Middle frontal gyrus (tissue), 1 donor: ENCODE data around the gene PAK1IP1.
A peak's percentile ranks its signal among the peaks of the same experiment; 100 is the strongest.
"Not testable (repeated sequence)": the region's sequence is repeated elsewhere in the genome, so short reads cannot be mapped to it uniquely, and the experiment has no call there.

Experiments
- DNase-seq: peaks from one replicate; pipeline ENCODE4 v3.0.0-alpha.2; 2015; ENCODE audit warnings: low spot score; ENCODE audit errors: extremely low spot score

PAK1IP1 gene

DNA sequence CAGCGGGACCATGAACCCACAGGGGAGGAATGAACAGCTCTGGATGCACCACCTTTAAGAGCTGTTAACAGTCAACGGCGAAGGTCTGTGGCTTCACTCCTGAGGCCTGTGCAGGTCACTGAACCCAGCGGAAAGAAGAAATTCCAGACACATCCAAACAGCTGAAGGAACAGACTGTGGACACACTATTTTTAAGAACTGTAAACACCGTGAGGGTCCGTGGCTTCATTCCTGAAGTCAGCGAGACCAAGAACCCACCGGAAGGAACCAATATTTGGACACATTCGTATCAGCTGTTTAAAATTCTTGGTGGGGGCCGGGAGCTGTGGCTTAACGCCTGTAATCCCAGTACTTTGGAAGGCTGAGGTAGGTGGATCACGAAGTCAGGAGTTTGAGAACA lies 47.5 kb downstream of the PAK1IP1 start:
- no peak for DNase-seq

DNA sequence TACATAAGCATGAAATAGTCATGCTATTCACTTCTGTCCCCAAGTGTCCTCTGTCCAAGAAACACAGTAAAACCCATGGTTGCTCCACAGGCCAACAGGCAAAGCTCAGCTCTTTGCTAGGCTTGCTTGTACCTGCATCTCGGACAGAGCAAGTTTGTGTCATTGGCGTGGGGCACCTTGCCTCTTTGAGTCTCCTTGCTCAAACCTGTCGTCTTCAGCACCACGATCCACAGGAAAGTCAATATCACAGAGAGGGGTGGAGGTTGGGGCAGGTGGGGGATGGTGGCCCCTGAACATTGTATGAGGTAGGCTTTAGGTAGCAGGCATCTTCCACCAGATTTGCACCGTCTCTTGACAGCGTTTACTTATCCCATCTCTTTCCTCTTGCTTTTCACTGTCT lies 48.7 kb downstream of the PAK1IP1 start:
- no peak for DNase-seq

DNA sequence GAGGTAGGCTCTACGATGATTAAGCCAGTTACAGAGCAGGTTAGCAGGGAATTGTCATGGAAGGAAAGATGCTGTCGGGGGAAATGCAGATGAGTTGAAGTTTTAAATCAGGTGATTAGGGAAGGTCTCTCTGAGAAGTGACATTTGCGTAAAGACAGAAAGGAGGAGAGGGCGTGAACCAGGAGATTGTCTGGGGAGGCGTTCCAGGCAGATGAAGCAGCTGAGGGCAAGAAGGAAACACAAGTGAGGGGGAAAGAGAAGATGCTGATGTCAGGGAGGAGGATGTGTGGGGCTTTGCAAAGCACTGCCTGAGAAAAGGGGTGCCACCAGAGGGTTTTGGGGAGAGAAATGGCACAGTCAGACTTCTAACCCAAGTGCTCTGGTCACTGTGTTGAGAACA lies 50.3 kb downstream of the PAK1IP1 start:
- no peak for DNase-seq

DNA sequence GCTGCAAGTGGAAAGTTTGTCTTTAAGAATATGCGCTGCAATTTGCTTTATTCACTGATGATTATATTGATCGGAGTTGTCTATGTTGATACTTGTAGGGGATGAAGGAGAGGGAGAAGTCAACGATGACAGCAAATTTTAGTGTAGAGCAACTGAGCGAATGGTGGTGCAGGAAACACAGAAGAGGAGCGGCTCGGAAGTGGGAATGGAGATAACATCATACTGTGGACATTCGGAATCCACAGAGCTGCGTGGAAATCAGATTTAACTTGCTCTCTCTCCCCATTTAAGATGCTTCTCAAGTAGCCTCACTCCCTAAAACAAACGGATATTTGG lies 52.1 kb downstream of the PAK1IP1 start:
- DNase-seq, result no peak

DNA sequence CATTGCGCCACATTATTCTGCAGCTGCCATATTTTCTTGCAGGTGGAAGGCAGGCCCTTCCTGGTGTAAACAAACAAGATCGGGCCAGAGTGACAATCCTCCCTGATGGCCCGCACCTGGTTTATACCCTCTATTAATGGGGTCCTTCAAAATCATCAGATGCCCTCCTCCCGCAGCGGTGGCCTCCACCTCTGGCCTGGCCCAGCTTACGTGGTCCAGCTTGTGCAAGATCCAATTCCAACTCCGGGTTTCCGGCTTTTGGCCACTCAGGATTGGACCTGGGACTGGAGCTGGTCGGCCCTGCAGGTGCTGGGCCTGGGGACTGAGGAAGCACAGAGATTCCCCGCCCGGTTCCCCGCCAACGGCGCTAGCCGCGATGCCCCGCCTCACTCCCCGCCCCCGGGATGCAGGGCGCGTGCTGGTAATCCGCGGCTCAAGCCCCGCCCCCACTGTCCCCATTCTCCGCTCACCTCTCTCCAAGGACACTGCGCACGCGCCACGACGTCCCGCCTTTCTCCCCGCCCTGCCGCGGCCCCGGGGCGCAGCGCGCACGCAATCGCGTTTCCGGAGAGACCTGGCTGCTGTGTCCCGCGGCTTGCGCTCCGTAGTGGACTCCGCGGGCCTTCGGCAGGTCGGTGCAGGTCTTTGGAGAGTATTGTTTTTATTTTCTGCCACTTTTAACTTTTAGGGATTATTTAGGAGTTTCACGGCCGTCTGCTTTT lies 52.6 kb downstream of the PAK1IP1 start, which contains the start of gene TMEM14B:
Gene TMEM14B (plus strand): TSS at position 555 of the 722 bp plus-strand sequence. CDS start 1,441 bp downstream, outside the sequence.
- DNase-seq, result peak; percentile 94

DNA sequence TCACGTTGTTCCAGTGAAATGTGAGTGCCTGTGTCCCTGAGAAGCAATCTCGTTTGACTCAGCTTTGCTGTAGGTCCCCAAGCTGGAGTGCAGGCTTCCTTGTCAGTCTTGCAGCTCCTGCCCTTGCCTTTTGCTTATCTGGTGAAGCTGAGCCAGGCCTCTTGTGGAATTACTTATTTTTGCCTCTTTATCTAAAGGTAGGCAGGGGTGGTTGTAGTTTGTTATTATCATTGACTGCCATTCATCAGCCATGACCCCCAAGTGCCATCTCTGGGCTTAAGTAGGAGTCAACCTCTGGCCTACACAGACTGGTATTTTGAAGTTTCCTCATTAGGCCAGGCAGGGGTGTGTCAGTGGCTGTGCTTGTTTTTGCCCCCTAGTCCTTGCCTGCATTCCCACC lies 55.0 kb downstream of the PAK1IP1 start:
- DNase-seq, result no peak

DNA sequence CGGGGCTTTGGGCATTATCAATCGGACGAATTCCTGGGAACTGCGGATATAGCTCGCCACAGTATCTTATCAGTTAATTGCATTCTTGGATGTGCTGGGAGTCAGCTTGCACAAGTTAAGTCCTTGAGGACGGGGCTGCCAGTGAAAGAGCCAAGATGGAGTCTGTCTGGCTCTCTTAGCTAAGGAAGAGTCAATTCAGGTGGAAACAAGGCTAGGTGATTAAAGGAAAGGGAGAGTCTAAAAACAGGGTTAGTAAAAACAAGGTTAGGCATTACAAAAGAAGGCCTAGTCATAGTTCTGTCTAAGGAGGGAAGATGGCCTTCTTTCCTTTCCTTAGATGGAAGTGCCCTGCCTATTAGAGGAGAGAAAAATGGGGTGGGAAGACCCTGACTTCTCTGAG lies 55.8 kb downstream of the PAK1IP1 start:
- DNase-seq, result not testable (repeated sequence)

DNA sequence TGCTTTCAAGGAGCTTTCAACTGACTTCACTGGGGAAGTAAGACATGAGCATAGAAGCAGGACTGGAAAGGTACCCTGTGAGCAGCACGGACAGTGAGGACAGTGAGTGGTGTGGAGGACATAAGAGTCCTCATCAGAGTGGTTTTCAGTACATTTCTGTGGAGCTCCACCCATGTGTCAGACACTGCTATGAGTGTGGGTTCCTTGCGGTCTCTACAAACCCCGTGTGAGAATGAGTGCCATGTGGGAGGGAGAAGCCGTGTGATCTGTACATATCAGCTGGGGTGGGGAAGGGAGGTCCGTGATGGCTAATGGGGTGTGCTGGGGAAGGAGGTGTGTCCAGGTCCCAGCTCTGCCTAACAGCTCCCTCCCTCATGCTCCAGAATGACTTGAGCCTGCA lies 57.0 kb downstream of the PAK1IP1 start:
- not testable (repeated sequence) for DNase-seq

DNA sequence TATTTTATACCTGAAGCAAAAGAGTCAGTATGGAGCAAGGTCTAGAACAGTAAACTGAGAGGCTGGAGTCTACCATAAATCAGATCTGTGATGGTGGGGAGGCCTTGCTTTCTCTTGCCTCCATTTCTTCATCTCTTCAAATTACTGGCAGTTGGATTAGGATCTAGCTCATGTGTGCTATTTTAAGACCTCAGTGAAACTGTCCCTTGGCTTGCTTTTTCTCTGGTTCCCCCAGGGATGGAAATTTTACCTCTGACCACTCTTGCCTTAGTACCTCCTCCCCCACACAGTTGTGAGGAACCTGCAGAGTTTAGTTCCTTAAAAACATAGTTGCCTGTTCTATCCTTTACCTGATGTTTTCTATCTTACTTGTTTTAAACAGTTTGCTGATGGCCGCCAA lies 61.3 kb downstream of the PAK1IP1 start:
- DNase-seq, result no peak
